Osteocyte (in vitro differentiated cells): Measurements from ENCODE around the gene ZNF331. TPM values are rescaled to one million over a fixed set of nuclear protein-coding genes. Genes with fewer than 3 reads are reported as not detected.

ENCODE experiments used
- DNase-seq: peaks from one replicate; pipeline ENCODE4 v3.0.0; 2021; ENCODE audit warnings: mixed read lengths; ENCODE audit not compliant: unreplicated experiment; ENCODE audit errors: extremely low spot score
- H3K27ac Mint-ChIP-seq: one replicate; pipeline ENCODE4 v1.8.0; 2021; ENCODE audit warnings: mild to moderate bottlenecking, mixed read lengths; ENCODE audit not compliant: unreplicated experiment
- H3K27me3 Mint-ChIP-seq: one replicate; pipeline ENCODE4 v1.8.0; 2021; ENCODE audit warnings: mixed read lengths; ENCODE audit not compliant: unreplicated experiment
- H3K36me3 Mint-ChIP-seq: one replicate; pipeline ENCODE4 v1.8.0; 2021; ENCODE audit warnings: mixed read lengths; ENCODE audit not compliant: unreplicated experiment
- H3K4me1 Mint-ChIP-seq: one replicate; pipeline ENCODE4 v1.8.0; 2021; ENCODE audit warnings: mixed read lengths; ENCODE audit not compliant: unreplicated experiment
- H3K4me3 Mint-ChIP-seq: one replicate; pipeline ENCODE4 v1.8.0; 2021; ENCODE audit warnings: mild to moderate bottlenecking, moderate library complexity, mixed read lengths; ENCODE audit not compliant: unreplicated experiment
- H3K9me3 Mint-ChIP-seq: one replicate; pipeline ENCODE4 v1.8.0; 2021; ENCODE audit warnings: mixed read lengths; ENCODE audit not compliant: unreplicated experiment
- CTCF ChIP-seq: fragments of 200-600 bp; sonication (generic); IDR thresholded peaks from 2 replicates; pipeline ENCODE4 v1.5.0; 2021; ENCODE audit warnings: antibody characterized with exemption, mild to moderate bottlenecking, moderate library complexity
- total RNA-seq: library from RNA; stranded (reverse); gene quantifications from 2 replicates; pipeline ENCODE4 v1.2.1, GENCODE V29; 2021

ZNF331 gene
- total RNA-seq, 1 donor from 2014 or later: 7.4 TPM

DNA sequence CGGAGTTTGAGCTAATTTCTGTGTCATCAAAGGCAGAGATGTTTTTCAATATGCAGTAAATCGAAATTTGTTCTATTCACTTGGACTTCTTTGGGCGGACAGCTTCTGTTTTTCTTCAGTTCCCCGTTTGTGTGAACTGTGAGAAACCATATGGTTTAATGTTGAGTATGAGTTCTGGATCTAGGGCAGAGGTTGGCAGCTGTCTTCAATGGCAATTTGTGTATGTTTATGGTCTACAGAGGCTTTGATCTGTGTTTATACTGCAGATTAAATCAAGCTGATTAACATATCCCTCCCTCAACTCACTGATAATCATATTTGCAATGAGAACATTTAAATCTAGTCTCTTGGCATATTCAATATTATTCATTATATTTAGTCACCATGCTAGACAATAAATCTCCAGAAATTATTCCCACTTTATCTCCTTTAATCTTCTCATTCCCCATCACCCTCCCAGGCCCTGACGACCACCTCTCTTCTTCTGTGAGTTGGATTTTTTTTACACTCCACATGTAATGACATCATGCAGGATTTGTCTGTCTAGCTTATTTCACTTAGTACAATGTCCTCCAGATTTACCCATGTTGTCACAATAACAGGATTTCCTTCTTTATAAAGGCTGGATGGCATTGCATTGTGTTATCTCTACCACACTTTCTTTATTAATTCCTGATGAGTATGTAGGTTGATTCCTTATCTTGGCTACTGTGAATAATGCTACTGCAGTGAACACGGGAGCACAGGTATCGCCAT, 9.0 kb downstream of the ZNF331 start:
- H3K27me3 Mint-ChIP-seq: no peaks in the 10 kb centered on the region
- H3K36me3 Mint-ChIP-seq: peaks cover 14% of the 10 kb centered on the region
- no peak overlapping the region for H3K4me3 Mint-ChIP-seq
- no peaks in the 10 kb centered on the region for H3K9me3 Mint-ChIP-seq
- TF ChIP-seq CTCF: no peak
- peaks cover 2% of the 10 kb centered on the region for H3K4me1 Mint-ChIP-seq
- no peak overlapping the region for H3K27ac Mint-ChIP-seq
- no peak for DNase-seq

- Mint-ChIP-seq H3K4me3 (no peak overlapping the region), H3K27me3 (no peaks in the 10 kb centered on the region), H3K4me1 (peaks cover 2% of the 10 kb centered on the region), H3K36me3 (peaks cover 9% of the 10 kb centered on the region), H3K9me3 (no peaks in the 10 kb centered on the region), H3K27ac (no peak overlapping the region)
- no peak for TF ChIP-seq CTCF
- DNase-seq: no peak
Observed at GRCh38 chr19:53549340-53549739, 11.4 kb downstream of the ZNF331 start.

- Mint-ChIP-seq H3K9me3 (no peaks in the 10 kb centered on the region), H3K4me3 (no peak overlapping the region), H3K4me1 (no peaks in the 10 kb centered on the region), H3K36me3 (peaks cover 7% of the 10 kb centered on the region), H3K27ac (no peak overlapping the region), H3K27me3 (no peaks in the 10 kb centered on the region)
- no peak for DNase-seq
- no peak for TF ChIP-seq CTCF
Observed at GRCh38 chr19:53552001-53552721, 14.2 kb downstream of the ZNF331 start.

DNA sequence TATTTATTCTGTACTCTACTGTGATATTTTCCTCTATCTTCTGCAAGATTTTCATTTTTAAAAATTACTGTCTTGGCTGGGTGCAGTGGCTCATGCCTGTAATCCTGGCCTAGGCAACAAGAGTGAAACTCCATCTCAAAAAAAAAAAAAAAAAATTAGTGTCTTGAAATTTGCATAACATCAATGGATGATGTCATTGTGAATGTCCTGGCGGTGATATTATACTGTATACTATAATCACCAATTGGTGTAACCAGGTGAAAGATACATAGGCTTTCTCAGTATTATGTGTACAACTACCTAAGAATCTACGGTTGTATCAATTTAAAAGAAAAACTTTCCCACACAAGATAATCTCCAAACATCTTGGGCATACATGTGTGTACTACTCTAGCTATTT, 15.2 kb downstream of the ZNF331 start:
- no peaks in the 10 kb centered on the region for H3K9me3 Mint-ChIP-seq
- no peak overlapping the region for H3K27ac Mint-ChIP-seq
- TF ChIP-seq CTCF: no peak
- DNase-seq: no peak
- H3K36me3 Mint-ChIP-seq: peaks cover 10% of the 10 kb centered on the region
- no peaks in the 10 kb centered on the region for H3K4me1 Mint-ChIP-seq
- no peaks in the 10 kb centered on the region for H3K27me3 Mint-ChIP-seq
- H3K4me3 Mint-ChIP-seq: no peak overlapping the region
